Neuronal stem cell (in vitro differentiated cells): Measurements from ENCODE around the gene PARP12.

Source experiments
- DNase-seq: peaks from one replicate; pipeline ENCODE4 v3.0.0-alpha.2; 2013; ENCODE audit warnings: low spot score
- H2AFZ ChIP-seq: one replicate; pipeline ENCODE4 v1.6.1; 2013; ENCODE audit warnings: mild to moderate bottlenecking, low read length, inconsistent platforms
- H2AK5ac ChIP-seq: 2 replicates; pipeline ENCODE4 v1.6.1; 2013; ENCODE audit warnings: low read depth, mild to moderate bottlenecking, inconsistent platforms, low read length, moderate library complexity, mixed read lengths
- H2BK120ac ChIP-seq: 2 replicates; pipeline ENCODE4 v1.6.1; 2013; ENCODE audit warnings: low read depth, mild to moderate bottlenecking, inconsistent platforms, low read length, moderate library complexity, mixed read lengths
- H2BK12ac ChIP-seq: one replicate; pipeline ENCODE4 v1.6.1; 2013; ENCODE audit warnings: low read length, inconsistent platforms
- H2BK15ac ChIP-seq: 2 replicates; pipeline ENCODE4 v1.6.1; 2013; ENCODE audit warnings: mild to moderate bottlenecking, low read length, inconsistent platforms, mixed read lengths
- H2BK5ac ChIP-seq: one replicate; pipeline ENCODE4 v1.6.1; 2013; ENCODE audit warnings: inconsistent platforms, mild to moderate bottlenecking, low read length, moderate library complexity
- H3K14ac ChIP-seq: one replicate; pipeline ENCODE4 v1.6.1; 2013; ENCODE audit warnings: low read length, inconsistent platforms
- H3K18ac ChIP-seq: 2 replicates; pipeline ENCODE4 v1.6.1; 2013; ENCODE audit warnings: low read length, inconsistent platforms
- H3K23ac ChIP-seq: 2 replicates; pipeline ENCODE4 v1.6.1; 2013; ENCODE audit warnings: low read depth, mild to moderate bottlenecking, mixed read lengths, low read length, inconsistent platforms; ENCODE audit not compliant: poor library complexity
- H3K27ac ChIP-seq: replicated peaks from 3 replicates; pipeline ENCODE4 v1.5.1; 2013; ENCODE audit warnings: low read length, inconsistent platforms
- H3K27me3 ChIP-seq, 3 experiments: 2 replicates each; pipeline ENCODE4 v1.6.1; 2013; ENCODE audit warnings: low read length in 3 of 3, mild to moderate bottlenecking in 2 of 3, inconsistent platforms in 1 of 3, low read depth in 1 of 3, mixed read lengths in 1 of 3, moderate library complexity in 1 of 3; ENCODE audit not compliant: control insufficient read depth in 3 of 3, insufficient read depth in 3 of 3
- H3K36me3 ChIP-seq, 2 donors: replicated peaks in 1 of 2; 2 replicates each; pipeline ENCODE4 v1.6.1; 2013; ENCODE audit warnings: low read length in 2 of 2; ENCODE audit not compliant: control insufficient read depth in 2 of 2, insufficient read depth in 2 of 2
- H3K4ac ChIP-seq: 2 replicates; pipeline ENCODE4 v1.6.1; 2013; ENCODE audit warnings: inconsistent platforms, mild to moderate bottlenecking, low read length, moderate library complexity
- H3K4me1 ChIP-seq, 2 donors: 1 replicate in 1 of 2; 2 replicates in 1 of 2; pipeline ENCODE4 v1.6.1; 2013; ENCODE audit warnings: low read length in 2 of 2, low read depth in 1 of 2; ENCODE audit not compliant: control insufficient read depth in 2 of 2, insufficient read depth in 1 of 2
- H3K4me2 ChIP-seq: one replicate; pipeline ENCODE4 v1.6.1; 2013; ENCODE audit warnings: mild to moderate bottlenecking, low read length, inconsistent platforms; ENCODE audit not compliant: insufficient read depth, poor library complexity, severe bottlenecking
- H3K4me3 ChIP-seq, 2 donors: 2 replicates each; pipeline ENCODE4 v1.5.1; 2013; ENCODE audit warnings: low read length in 2 of 2, mild to moderate bottlenecking in 2 of 2, inconsistent platforms in 1 of 2, moderate library complexity in 1 of 2
- H3K79me1 ChIP-seq: one replicate; pipeline ENCODE4 v1.6.1; 2013; ENCODE audit warnings: low read depth, mild to moderate bottlenecking, inconsistent platforms, low read length, moderate library complexity
- H3K9ac ChIP-seq: one replicate; pipeline ENCODE4 v1.6.1; 2013; ENCODE audit warnings: mild to moderate bottlenecking, low read depth, low read length, inconsistent platforms; ENCODE audit not compliant: poor library complexity
- H3K9me3 ChIP-seq, 2 donors: replicated peaks in 1 of 2; 2 replicates each; pipeline versions ENCODE3 to v1.6.1; 2013; ENCODE audit warnings: low read length in 2 of 2, mild to moderate bottlenecking in 2 of 2, inconsistent platforms in 1 of 2, low read depth in 1 of 2, mixed read lengths in 1 of 2, moderate library complexity in 1 of 2; ENCODE audit not compliant: control insufficient read depth in 2 of 2, insufficient read depth in 1 of 2
- H4K8ac ChIP-seq: one replicate; pipeline ENCODE4 v1.6.1; 2013; ENCODE audit warnings: low read depth, mild to moderate bottlenecking, inconsistent platforms, low read length, moderate library complexity
- H4K91ac ChIP-seq: one replicate; pipeline ENCODE4 v1.6.1; 2013; ENCODE audit warnings: low read length, low read depth, mild to moderate bottlenecking, inconsistent platforms; ENCODE audit not compliant: poor library complexity
- WGBS, 2 donors: extraction: QIAGEN DNeasy Blood & Tissue Kit; methylation state at CpG; one replicate each; pipeline ENCODE4 v1.1.7; 2013; ENCODE audit warnings: missing lambda C conversion rate in 2 of 2, mixed read lengths in 1 of 2; ENCODE audit not compliant: insufficient read length in 2 of 2, insufficient replicate concordance in 1 of 2; ENCODE audit errors: extremely low coverage in 2 of 2; 5-methylcytosine and 5-hydroxymethylcytosine counted together

PARP12 gene

DNA sequence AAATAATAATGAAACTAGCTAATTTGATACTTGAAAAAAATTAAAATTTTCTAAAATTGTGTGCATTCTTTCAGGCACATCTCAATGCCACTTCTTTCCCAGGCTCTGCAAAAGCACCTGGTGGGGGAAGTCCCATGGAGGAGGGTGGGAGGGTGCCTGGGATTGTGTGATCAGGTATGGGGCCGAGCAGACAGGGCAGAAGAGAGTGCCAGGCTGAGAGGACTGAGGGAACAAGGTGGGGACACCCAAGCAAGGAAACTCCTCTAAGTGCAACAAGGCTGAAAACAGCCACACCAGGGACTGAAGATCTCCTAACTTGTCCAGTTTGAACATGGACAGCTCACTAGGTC is 13.8 kb downstream of the PARP12 start:
- no CpG with 5 or more reads among the region's 1 CpG for WGBS, 2 donors
- Histone ChIP-seq H3K36me3 (no peaks in the 10 kb centered on the region), H3K9ac (no peak overlapping the region), H3K27me3 (no peaks in the 10 kb centered on the region), H3K18ac (no peak overlapping the region), H3K4ac (no peak overlapping the region), H3K23ac (no peak overlapping the region), H3K4me1 (no peaks in the 10 kb centered on the region), H4K8ac (no peak overlapping the region), H3K4me3 (no peak overlapping the region), H3K9me3 (no peaks in the 10 kb centered on the region), H3K79me1 (no peaks in the 10 kb centered on the region), H3K27ac (no peak overlapping the region), H2AFZ (no peak overlapping the region), H3K4me2 (no peak overlapping the region), H4K91ac (no peak overlapping the region), H3K14ac (no peak overlapping the region), H2AK5ac (no peak overlapping the region), H2BK120ac (no peak overlapping the region), H2BK15ac (no peak overlapping the region), H2BK12ac (no peak overlapping the region), H2BK5ac (no peak overlapping the region)
- DNase-seq, result no peak

- no peak overlapping the region for H4K91ac ChIP-seq
- H3K18ac ChIP-seq, result no peak overlapping the region
- no peak overlapping the region for H4K8ac ChIP-seq
- H3K4me1 ChIP-seq, result no peaks in the 10 kb centered on the region
- H2BK15ac ChIP-seq, result no peak overlapping the region
- no peak overlapping the region for H3K14ac ChIP-seq
- H3K23ac ChIP-seq, result peak overlapping the region; percentile 21
- no CpG with 5 or more reads among the region's 4 CpGs for WGBS, 2 donors
- no peak overlapping the region for H3K27ac ChIP-seq
- no peaks in the 10 kb centered on the region for H3K79me1 ChIP-seq
- peak overlapping the region in 1 of 2 donors; percentile 5 for H3K4me3 ChIP-seq
- H3K9ac ChIP-seq, result no peak overlapping the region
- H3K36me3 ChIP-seq, result no peaks in the 10 kb centered on the region
- no peaks in the 10 kb centered on the region for H3K9me3 ChIP-seq
- H2AK5ac ChIP-seq, result no peak overlapping the region
- no peaks in the 10 kb centered on the region for H3K27me3 ChIP-seq
- no peak overlapping the region for H2AFZ ChIP-seq
- H3K4me2 ChIP-seq, result no peak overlapping the region
- H2BK5ac ChIP-seq, result no peak overlapping the region
- H3K4ac ChIP-seq, result no peak overlapping the region
- DNase-seq, result no peak
- no peak overlapping the region for H2BK12ac ChIP-seq
- H2BK120ac ChIP-seq, result no peak overlapping the region
Measured at GRCh38 chr7:140048138-140048537, 14.6 kb downstream of the PARP12 start.

DNA sequence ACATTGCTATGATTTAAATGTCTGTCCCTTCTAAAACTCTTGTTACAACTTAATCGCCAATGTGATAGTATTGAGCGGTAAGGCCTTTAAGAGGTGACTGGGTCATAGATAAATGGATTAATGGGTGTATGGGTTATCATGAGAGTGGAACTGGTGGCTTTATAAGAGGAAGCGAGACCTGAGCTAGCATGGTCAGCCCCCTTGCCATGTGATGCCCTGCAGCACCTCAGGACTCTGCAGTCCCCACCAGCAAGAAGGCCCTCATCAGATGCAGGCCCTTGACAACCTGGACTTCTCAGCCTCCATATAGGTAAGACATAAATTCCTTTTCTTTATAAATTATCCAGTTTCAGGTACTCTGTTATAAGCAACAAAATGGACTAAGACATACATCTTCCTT is 15.6 kb downstream of the PARP12 start:
- Histone ChIP-seq H2BK120ac (no peak overlapping the region), H2BK15ac (no peak overlapping the region), H3K27ac (no peak overlapping the region), H2BK5ac (no peak overlapping the region), H3K79me1 (no peaks in the 10 kb centered on the region), H3K9ac (no peak overlapping the region), H4K91ac (no peak overlapping the region), H3K23ac (no peak overlapping the region), H2BK12ac (no peak overlapping the region), H3K4ac (no peak overlapping the region), H3K18ac (no peak overlapping the region), H3K14ac (no peak overlapping the region), H3K36me3 (no peaks in the 10 kb centered on the region), H3K4me2 (no peak overlapping the region), H2AK5ac (no peak overlapping the region), H3K4me1 (no peaks in the 10 kb centered on the region), H2AFZ (no peak overlapping the region), H4K8ac (no peak overlapping the region), H3K9me3 (no peaks in the 10 kb centered on the region), H3K27me3 (no peaks in the 10 kb centered on the region), H3K4me3 (no peak overlapping the region)
- no peak for DNase-seq
- no CpG with 5 or more reads among the region's 3 CpGs for WGBS, 2 donors

DNA sequence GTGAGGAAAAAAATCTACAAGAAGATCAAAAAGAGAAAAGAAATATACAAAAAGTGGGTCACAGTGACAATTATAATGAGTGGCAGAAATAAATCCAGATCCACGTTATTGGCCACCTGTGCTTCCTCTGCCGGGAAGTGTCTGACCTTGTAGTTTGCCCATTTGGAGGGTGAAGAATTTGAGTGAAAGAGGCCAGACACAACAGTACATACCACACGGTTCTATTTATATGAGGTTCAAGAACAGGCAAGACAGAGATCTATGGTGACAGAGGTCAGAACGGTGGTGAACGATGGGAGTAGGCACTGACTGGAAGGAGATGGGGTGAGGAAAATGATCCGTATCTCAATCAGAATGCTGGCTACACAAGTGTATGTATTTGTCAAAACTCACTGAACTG is 17.1 kb downstream of the PARP12 start:
- no peak for DNase-seq
- Histone ChIP-seq H2BK12ac (no peak overlapping the region), H3K18ac (no peak overlapping the region), H2AFZ (no peak overlapping the region), H3K4me1 (no peaks in the 10 kb centered on the region), H2BK120ac (no peak overlapping the region), H3K27ac (no peak overlapping the region), H3K23ac (no peak overlapping the region), H2BK15ac (no peak overlapping the region), H4K91ac (no peak overlapping the region), H2AK5ac (no peak overlapping the region), H3K27me3 (no peaks in the 10 kb centered on the region), H3K4me3 (no peak overlapping the region), H3K14ac (no peak overlapping the region), H3K79me1 (no peaks in the 10 kb centered on the region), H2BK5ac (no peak overlapping the region), H3K9ac (no peak overlapping the region), H3K36me3 (no peaks in the 10 kb centered on the region), H3K4me2 (no peak overlapping the region), H3K4ac (no peak overlapping the region), H4K8ac (no peak overlapping the region), H3K9me3 (no peaks in the 10 kb centered on the region)
- WGBS, 2 donors, result no CpG with 5 or more reads among the region's 6 CpGs
